Spleen (tissue), 7 donors: ENCODE results near the gene MT1HL1.

Experiments
- POLR2A ChIP-seq, 3 donors: fragments of 450-650 bp; IDR thresholded peaks; one replicate each; pipeline ENCODE4 v1.5.1; 2017; ENCODE audit warnings: antibody characterized with exemption in 3 of 3, mild to moderate bottlenecking in 1 of 3
- POLR2AphosphoS5 ChIP-seq, 3 donors: sonication (generic); formaldehyde crosslinking; IDR thresholded peaks; one replicate each; pipeline ENCODE4 v1.5.1; 2017; ENCODE audit warnings: antibody characterized with exemption in 3 of 3
- TF ChIP-seq, protein P1 (sequence below), 11 experiments: fragments of 200-600 bp in 7 of 11; fragments of 450-650 bp in 4 of 11; sonication (generic) in 4 of 11; IDR thresholded peaks in 8 of 11; conservative IDR thresholded peaks in 3 of 11; 1 replicate in 7 of 11; 2 replicates in 4 of 11; pipeline versions ENCODE4 v1.4.0 to v1.8.0; 2016 to 2021; ENCODE audit warnings: antibody characterized with exemption in 11 of 11, inconsistent platforms in 4 of 11, mild to moderate bottlenecking in 1 of 11
- donor health status: DM: no; HTN: no; CAD: no; lungs with moderate emphysema.
- donor health status: DM: no; HTN: no; CAD: no.
- donor health status: DM: no; HTN: no; CAD: no.

DNA sequence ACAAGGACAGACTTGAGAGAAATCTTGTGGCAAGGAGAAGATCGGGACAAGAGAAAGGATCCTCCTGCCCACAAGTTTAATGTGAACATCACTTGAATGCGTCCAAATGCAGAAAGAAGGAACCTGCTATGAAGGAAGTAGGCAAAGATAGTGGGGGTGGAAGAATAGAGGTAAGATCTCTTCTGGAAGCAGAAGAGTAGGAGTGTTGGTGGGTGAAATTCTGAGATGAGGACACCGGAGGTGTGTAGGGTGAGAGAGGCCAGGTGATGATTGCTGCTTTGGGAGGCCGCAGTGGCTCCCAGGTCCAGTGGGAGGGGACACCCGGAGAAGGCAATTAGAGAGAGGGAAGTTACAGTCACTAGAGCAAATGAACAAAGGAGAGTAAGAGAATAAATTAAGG lies 44.6 kb upstream of the MT1HL1 start:
- TF ChIP-seq, protein P1, sequence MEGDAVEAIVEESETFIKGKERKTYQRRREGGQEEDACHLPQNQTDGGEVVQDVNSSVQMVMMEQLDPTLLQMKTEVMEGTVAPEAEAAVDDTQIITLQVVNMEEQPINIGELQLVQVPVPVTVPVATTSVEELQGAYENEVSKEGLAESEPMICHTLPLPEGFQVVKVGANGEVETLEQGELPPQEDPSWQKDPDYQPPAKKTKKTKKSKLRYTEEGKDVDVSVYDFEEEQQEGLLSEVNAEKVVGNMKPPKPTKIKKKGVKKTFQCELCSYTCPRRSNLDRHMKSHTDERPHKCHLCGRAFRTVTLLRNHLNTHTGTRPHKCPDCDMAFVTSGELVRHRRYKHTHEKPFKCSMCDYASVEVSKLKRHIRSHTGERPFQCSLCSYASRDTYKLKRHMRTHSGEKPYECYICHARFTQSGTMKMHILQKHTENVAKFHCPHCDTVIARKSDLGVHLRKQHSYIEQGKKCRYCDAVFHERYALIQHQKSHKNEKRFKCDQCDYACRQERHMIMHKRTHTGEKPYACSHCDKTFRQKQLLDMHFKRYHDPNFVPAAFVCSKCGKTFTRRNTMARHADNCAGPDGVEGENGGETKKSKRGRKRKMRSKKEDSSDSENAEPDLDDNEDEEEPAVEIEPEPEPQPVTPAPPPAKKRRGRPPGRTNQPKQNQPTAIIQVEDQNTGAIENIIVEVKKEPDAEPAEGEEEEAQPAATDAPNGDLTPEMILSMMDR (IDR thresholded peaks at IDR 0.05 in 8 of 11, conservative IDR thresholded peaks at IDR 0.05 in 3 of 11): no peak
- TF ChIP-seq POLR2A (IDR thresholded peaks at IDR 0.05): no peak
- no peak for TF ChIP-seq POLR2AphosphoS5 (IDR thresholded peaks at IDR 0.05)
